Gastroesophageal sphincter (tissue), 3 donors: ENCODE data around the gene TRRAP.

ENCODE experiments used
- CTCF ChIP-seq, 4 experiments: fragments of 200-600 bp in 2 of 4; fragments of 450-650 bp in 2 of 4; sonication (generic) in 1 of 4; IDR thresholded peaks; one replicate each; pipeline ENCODE4 v1.5.1; 2017 to 2019; ENCODE audit warnings: antibody characterized with exemption in 4 of 4, mild to moderate bottlenecking in 2 of 4, moderate library complexity in 2 of 4
- EP300 ChIP-seq: sonication (generic); formaldehyde crosslinking; IDR thresholded peaks from one replicate; pipeline ENCODE4 v1.6.1; 2017; ENCODE audit warnings: antibody characterized with exemption, mild to moderate bottlenecking
- POLR2A ChIP-seq, 2 donors: fragments of 450-650 bp; IDR thresholded peaks; one replicate each; pipeline ENCODE4 v1.6.1; 2017; ENCODE audit warnings: antibody characterized with exemption in 2 of 2, mild to moderate bottlenecking in 2 of 2, moderate library complexity in 1 of 2
- POLR2AphosphoS5 ChIP-seq: sonication (generic); formaldehyde crosslinking; IDR thresholded peaks from one replicate; pipeline ENCODE4 v1.6.1; 2017; ENCODE audit warnings: antibody characterized with exemption

GRCh38 chr7:98970805-98971204, 92.5 kb downstream of the TRRAP start:
- TF ChIP-seq CTCF (IDR thresholded peaks at IDR 0.05) (no peak), POLR2A (IDR thresholded peaks at IDR 0.05) (no peak), POLR2AphosphoS5 (no peak), EP300 (no peak)
